ENCODE measurements around the gene KRTAP23-1. TPM values are rescaled to one million over a fixed set of nuclear protein-coding genes. Genes with fewer than 3 reads are reported as not detected.

The KRTAP23-1 gene
- total and polyA plus RNA-seq, 2 donors (not counting 3 experiments of a cell fraction or from before 2014, with no cell fraction given): not detected

DNA sequence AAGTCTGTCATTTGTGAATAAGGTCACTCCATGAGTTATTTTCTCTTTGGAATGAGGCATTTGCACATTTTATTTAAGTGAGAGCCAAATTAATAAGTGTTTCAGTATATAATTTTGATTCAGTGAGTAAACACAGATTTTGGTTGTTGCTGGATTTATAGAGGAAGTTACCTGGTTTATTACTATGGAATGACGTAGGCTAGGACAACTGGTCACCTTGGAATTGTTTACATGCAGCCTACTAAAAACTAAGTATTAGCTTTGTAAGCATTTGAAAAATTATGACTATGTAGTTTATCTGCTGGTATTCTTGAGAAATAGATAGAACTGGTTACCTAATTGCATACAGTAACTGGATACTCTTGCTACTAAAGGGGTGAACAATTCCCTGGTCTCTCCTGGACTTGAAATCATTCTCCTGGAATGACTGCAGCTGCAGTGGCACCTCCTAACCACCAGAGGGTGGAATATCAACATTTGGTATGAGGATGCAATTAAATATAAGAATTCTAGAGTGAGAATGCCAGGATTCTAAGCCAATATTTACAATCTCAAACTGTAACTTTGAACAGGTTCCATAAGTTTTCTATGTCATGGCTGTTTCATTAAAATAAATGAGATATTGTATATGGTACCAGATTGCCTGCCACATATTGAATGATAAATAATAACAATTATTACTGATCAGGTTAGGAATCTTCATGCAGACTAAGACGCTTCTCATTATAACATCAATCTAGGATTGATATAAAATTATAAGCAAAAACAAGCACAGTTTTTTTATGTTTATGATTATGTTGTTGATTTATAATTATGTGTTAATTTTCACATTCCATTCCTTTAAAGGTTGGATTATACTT lies 7.5 kb downstream of the KRTAP23-1 start:
- no peak overlapping the region for H3K4me3 ChIP-seq (replicated peaks in 1 of 3; ENCODE audit: insufficient read depth in 1 of 3, low read depth in 1 of 3, low read length in 3 of 3)
- no peaks in the 10 kb centered on the region for H3K9me1 ChIP-seq (replicated peaks; ENCODE audit: control insufficient read depth, extremely low read depth, insufficient read depth, low read length)
- intact Hi-C loops (cut with micrococcal nuclease): no loop called here
- no peaks in the 10 kb centered on the region for H3K79me2 ChIP-seq (ENCODE audit: control insufficient read depth, insufficient read depth, low read length)
- DNase-seq (ENCODE audit: low read depth, low spot score) (no peak), FAIRE-seq (no peak)
- no peak overlapping the region for H2AFZ ChIP-seq (ENCODE audit: low read depth, low read length)
- no peaks in the 10 kb centered on the region for H3K36me3 ChIP-seq (ENCODE audit: control insufficient read depth in 2 of 2, extremely low read depth in 1 of 2, insufficient read depth in 2 of 2, low read length in 2 of 2)
- no TSS peak for BruUV-seq (replicated peaks)
- H3K9ac ChIP-seq (replicated peaks; ENCODE audit: extremely low read depth, insufficient read depth, low read length): no peak overlapping the region
- no peaks in the 10 kb centered on the region for H4K20me1 ChIP-seq (replicated peaks; ENCODE audit: control insufficient read depth, extremely low read depth, insufficient read depth, low read length)
- H3K4me1 ChIP-seq (ENCODE audit: control insufficient read depth, extremely low read depth, insufficient read depth, low read length): no peaks in the 10 kb centered on the region
- dilution Hi-C loops (cut with MboI; ENCODE audit: extremely low pct_ligation_motif_present, low sequenced_read_pairs): no loop called here
- H3K27me3 ChIP-seq (ENCODE audit: control insufficient read depth in 2 of 2, insufficient read depth in 2 of 2, low read length in 2 of 2): no peaks in the 10 kb centered on the region
- POLR2A ChIA-PET: no interaction called here
- no peak overlapping the region for H3K4me2 ChIP-seq (ENCODE audit: insufficient read depth, low read length)
- CTCF ChIA-PET: no interaction called here
- TF ChIP-seq CTCF (IDR thresholded peaks at IDR 0.05; ENCODE audit: extremely low read depth in 1 of 2, insufficient read depth in 1 of 2, low read depth in 1 of 2, low read length in 2 of 2) (peak; percentile 22 to 29), POLR2A (IDR thresholded peaks at IDR 0.05; ENCODE audit: low read depth, low read length) (no peak)
- no peak overlapping the region for H3K27ac ChIP-seq (ENCODE audit: insufficient read depth, low read depth, low read length)
- no peaks in the 10 kb centered on the region for H3K9me3 ChIP-seq (replicated peaks; ENCODE audit: control insufficient read depth, insufficient read depth, low read length)

GRCh38 chr21:30338717-30339116 lies 9.7 kb downstream of the KRTAP23-1 start:
- H3K27me3 ChIP-seq (ENCODE audit: control insufficient read depth in 2 of 2, insufficient read depth in 2 of 2, low read length in 2 of 2): no peaks in the 10 kb centered on the region
- peaks cover 3% of the 10 kb centered on the region for H3K9me3 ChIP-seq (replicated peaks; ENCODE audit: control insufficient read depth, insufficient read depth, low read length)
- no peak for FAIRE-seq
- H3K79me2 ChIP-seq (ENCODE audit: control insufficient read depth, insufficient read depth, low read length): no peaks in the 10 kb centered on the region
- H3K9ac ChIP-seq (replicated peaks; ENCODE audit: extremely low read depth, insufficient read depth, low read length): no peak overlapping the region
- no peak overlapping the region for H3K4me3 ChIP-seq (replicated peaks in 1 of 3; ENCODE audit: insufficient read depth in 1 of 3, low read depth in 1 of 3, low read length in 3 of 3)
- H3K27ac ChIP-seq (ENCODE audit: insufficient read depth, low read depth, low read length): no peak overlapping the region
- BruUV-seq (replicated peaks): no TSS peak
- DNase-seq (ENCODE audit: low read depth, low spot score): no peak
- intact Hi-C loops (cut with micrococcal nuclease) (no loop called here), dilution Hi-C loops (cut with MboI; ENCODE audit: extremely low pct_ligation_motif_present, low sequenced_read_pairs) (no loop called here)
- H3K4me2 ChIP-seq (ENCODE audit: insufficient read depth, low read length): no peak overlapping the region
- H2AFZ ChIP-seq (ENCODE audit: low read depth, low read length): no peak overlapping the region
- ChIA-PET POLR2A (no interaction called here), CTCF (no interaction called here)
- H3K4me1 ChIP-seq (ENCODE audit: control insufficient read depth, extremely low read depth, insufficient read depth, low read length): no peaks in the 10 kb centered on the region
- H4K20me1 ChIP-seq (replicated peaks; ENCODE audit: control insufficient read depth, extremely low read depth, insufficient read depth, low read length): no peaks in the 10 kb centered on the region
- H3K9me1 ChIP-seq (replicated peaks; ENCODE audit: control insufficient read depth, extremely low read depth, insufficient read depth, low read length): no peaks in the 10 kb centered on the region
- no peak for TF ChIP-seq GATA2 (IDR thresholded peaks at IDR 0.05; ENCODE audit: insufficient read depth, insufficient read length, low read depth, low read length)
- TF ChIP-seq MYC (IDR thresholded peaks at IDR 0.05; ENCODE audit: low read depth, low read length): no peak
- no peak for TF ChIP-seq JUN (IDR thresholded peaks at IDR 0.05; ENCODE audit: borderline replicate concordance, insufficient read depth, insufficient read length, low read depth)
- no peaks in the 10 kb centered on the region for H3K36me3 ChIP-seq (ENCODE audit: control insufficient read depth in 2 of 2, extremely low read depth in 1 of 2, insufficient read depth in 2 of 2, low read length in 2 of 2)
